ENCODE measurements around the gene FGF12. TPM values are rescaled to one million over a fixed set of nuclear protein-coding genes. Genes with fewer than 3 reads are reported as not detected.

The FGF12 gene
- total RNA-seq, 6 experiments from 2014 or later: 0.29 to 6.5 (median 0.76) TPM

DNA sequence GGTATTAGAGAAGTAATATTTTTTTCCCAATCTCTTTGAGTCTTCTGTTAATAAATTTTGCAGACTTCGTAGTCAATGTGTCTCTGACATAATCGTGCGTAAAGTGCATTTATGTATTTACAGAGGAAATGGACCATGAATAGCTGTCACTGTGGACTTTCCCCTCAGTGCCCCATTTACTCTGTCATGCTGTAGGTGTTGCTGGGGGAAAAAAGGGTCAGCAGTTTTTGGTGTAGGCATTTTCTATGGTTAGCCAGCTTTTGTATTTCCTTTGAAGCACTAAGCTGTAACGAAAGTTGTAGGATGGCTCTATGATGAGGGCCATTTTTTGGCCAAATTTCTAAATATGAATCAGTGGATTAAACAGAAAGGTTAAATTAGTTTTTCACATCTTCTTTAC lies 598.4 kb downstream of the FGF12 start:
- no peaks in the 10 kb centered on the region for H3K4me1 ChIP-seq
- intact Hi-C loops (cut with DNase I): no loop called here
- no peaks in the 10 kb centered on the region for H3K9me3 ChIP-seq
- no peaks in the 10 kb centered on the region for H3K36me3 ChIP-seq
- no peaks in the 10 kb centered on the region for H3K27me3 ChIP-seq
- H3K4me3 ChIP-seq: no peak overlapping the region
- DNase-seq (no peak), ATAC-seq (no peak)
- 45% methylated on average over 4 of the region's 4 CpGs for WGBS (ENCODE audit: insufficient coverage, low coverage, low lambda C conversion rate, missing lambda C conversion rate)
- TF ChIP-seq POLR2A (IDR thresholded peaks at IDR 0.05): no peak
- TF ChIP-seq, protein P1, sequence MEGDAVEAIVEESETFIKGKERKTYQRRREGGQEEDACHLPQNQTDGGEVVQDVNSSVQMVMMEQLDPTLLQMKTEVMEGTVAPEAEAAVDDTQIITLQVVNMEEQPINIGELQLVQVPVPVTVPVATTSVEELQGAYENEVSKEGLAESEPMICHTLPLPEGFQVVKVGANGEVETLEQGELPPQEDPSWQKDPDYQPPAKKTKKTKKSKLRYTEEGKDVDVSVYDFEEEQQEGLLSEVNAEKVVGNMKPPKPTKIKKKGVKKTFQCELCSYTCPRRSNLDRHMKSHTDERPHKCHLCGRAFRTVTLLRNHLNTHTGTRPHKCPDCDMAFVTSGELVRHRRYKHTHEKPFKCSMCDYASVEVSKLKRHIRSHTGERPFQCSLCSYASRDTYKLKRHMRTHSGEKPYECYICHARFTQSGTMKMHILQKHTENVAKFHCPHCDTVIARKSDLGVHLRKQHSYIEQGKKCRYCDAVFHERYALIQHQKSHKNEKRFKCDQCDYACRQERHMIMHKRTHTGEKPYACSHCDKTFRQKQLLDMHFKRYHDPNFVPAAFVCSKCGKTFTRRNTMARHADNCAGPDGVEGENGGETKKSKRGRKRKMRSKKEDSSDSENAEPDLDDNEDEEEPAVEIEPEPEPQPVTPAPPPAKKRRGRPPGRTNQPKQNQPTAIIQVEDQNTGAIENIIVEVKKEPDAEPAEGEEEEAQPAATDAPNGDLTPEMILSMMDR (IDR thresholded peaks at IDR 0.05): no peak
- H3K27ac ChIP-seq: no peak overlapping the region

DNA sequence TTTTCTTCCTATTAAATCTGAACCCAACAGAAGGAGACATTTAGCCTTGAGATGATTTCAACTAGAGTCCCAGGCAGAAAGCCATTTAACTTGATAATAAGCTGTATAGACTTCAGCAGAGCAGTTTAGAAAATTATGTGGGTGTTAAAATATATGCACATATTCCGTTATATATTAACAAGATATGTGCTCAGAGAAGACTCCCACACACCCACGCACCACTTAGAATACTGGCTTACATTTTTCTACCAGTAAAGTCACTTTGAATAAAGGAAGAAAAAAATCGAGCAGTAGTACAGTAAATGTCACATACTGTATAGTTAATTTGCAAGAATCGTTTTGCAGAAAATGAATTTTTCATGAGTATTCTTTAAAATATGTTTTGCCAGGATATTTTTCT lies 599.3 kb downstream of the FGF12 start:
- Histone ChIP-seq H3K27me3 (no peaks in the 10 kb centered on the region), H3K27ac (no peak overlapping the region), H3K4me3 (no peak overlapping the region), H3K9me3 (no peaks in the 10 kb centered on the region), H3K36me3 (no peaks in the 10 kb centered on the region), H3K4me1 (no peaks in the 10 kb centered on the region)
- ATAC-seq (no peak), DNase-seq (no peak)
- intact Hi-C loops (cut with DNase I): no loop called here
- 57% methylated on average over 4 of the region's 4 CpGs for WGBS (ENCODE audit: insufficient coverage, low coverage, low lambda C conversion rate, missing lambda C conversion rate)
- TF ChIP-seq, protein P1 (IDR thresholded peaks at IDR 0.05): no peak
- TF ChIP-seq POLR2A (IDR thresholded peaks at IDR 0.05): no peak

DNA sequence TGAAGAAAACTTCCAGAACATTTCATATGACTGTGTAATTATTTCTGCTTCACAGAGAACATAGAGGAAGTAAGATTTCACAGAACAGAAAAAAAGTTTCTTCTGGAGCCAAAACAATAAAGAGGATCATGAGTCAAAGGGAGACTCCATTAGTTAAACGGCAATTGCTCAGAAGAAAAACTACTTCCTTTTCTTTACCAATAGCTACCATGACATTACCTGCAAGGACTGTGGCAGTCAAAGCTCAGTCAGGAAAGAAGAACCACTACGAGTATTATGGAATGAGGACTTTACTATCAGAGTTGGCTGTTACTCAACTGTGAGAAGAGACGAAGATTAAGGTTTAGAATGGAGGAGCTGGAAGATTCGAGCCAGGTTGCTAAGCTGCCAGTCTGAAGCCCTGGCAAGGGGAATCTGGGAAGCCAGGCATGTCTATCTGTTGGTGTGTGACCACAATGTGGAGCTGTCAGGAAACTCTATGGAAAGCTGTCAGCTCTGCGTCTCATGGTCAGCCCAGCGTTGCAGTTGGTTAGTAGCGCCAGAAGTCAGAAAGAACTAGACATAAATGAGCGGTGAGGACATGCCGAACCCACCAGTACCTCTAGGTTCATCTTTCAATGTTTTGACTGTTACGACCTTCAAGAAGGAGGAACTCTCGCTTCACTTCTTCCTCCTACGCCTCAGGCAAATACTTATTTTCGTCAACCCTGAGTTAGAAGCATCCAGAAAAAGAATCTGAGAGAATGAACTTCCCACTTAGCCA lies 604.3 kb downstream of the FGF12 start:
- intact Hi-C loops (cut with DNase I): no loop called here

DNA sequence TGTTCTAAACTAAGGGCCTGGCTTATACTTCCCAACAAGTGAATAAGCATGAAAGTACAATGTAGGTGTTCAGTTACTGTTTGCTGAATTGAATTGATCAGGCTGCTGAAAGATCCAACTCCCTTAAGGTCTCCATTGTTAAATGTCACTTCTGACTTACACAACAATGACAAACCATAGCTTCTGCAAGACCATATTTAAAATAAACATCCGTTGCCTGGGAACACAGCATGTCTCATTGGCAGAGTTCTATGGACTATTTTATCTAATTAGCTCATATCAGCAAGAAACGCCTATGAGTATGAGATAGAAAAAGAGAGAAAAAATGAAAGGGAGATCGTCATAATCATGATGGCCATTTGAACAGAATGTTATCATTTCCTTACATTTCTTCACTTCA lies 605.4 kb downstream of the FGF12 start:
- Histone ChIP-seq H3K27ac (no peak overlapping the region), H3K9me3 (no peaks in the 10 kb centered on the region), H3K36me3 (no peaks in the 10 kb centered on the region), H3K27me3 (no peaks in the 10 kb centered on the region), H3K4me1 (no peaks in the 10 kb centered on the region), H3K4me3 (no peak overlapping the region)
- TF ChIP-seq, protein P1 (IDR thresholded peaks at IDR 0.05): no peak
- TF ChIP-seq POLR2A (IDR thresholded peaks at IDR 0.05): no peak
- ATAC-seq (no peak), DNase-seq (no peak)
- WGBS (ENCODE audit: insufficient coverage, low coverage, low lambda C conversion rate, missing lambda C conversion rate): 43% methylated on average over 3 of the region's 3 CpGs
- intact Hi-C loops (cut with DNase I): no loop called here

More for the DNA sequence above, 604.3 kb downstream of the FGF12 start:
- TF ChIP-seq POLR2A (IDR thresholded peaks at IDR 0.05): no peak
- TF ChIP-seq, protein P1 (IDR thresholded peaks at IDR 0.05): no peak
- Histone ChIP-seq H3K27me3 (no peaks in the 10 kb centered on the region), H3K4me3 (no peak overlapping the region), H3K36me3 (no peaks in the 10 kb centered on the region), H3K27ac (no peak overlapping the region), H3K4me1 (no peaks in the 10 kb centered on the region), H3K9me3 (no peaks in the 10 kb centered on the region)
- 56% methylated on average over 9 of the region's 13 CpGs for WGBS (ENCODE audit: insufficient coverage, low coverage, low lambda C conversion rate, missing lambda C conversion rate)
- DNase-seq: no peak
- no peak for ATAC-seq
